Skeletal muscle tissue (tissue), 4 donors: ENCODE data around the gene RPS6KB1. TPM values are rescaled to one million over a fixed set of nuclear protein-coding genes. Genes with fewer than 3 reads are reported as not detected.
"Not testable (repeated sequence)": the region's sequence is repeated elsewhere in the genome, so short reads cannot be mapped to it uniquely, and the experiment has no call there.

Experiments
- H3K27ac ChIP-seq: one replicate; pipeline ENCODE4 v1.7.0; 2013; ENCODE audit warnings: mild to moderate bottlenecking, low read depth, low read length, inconsistent platforms
- H3K27me3 ChIP-seq, 3 donors: one replicate each; pipeline ENCODE4 v1.7.0; 2013; ENCODE audit warnings: low read length in 3 of 3; ENCODE audit not compliant: control insufficient read depth in 3 of 3, insufficient read depth in 3 of 3
- H3K36me3 ChIP-seq, 3 donors: one replicate each; pipeline ENCODE4 v1.7.0; 2013; ENCODE audit warnings: low read length in 3 of 3; ENCODE audit not compliant: control insufficient read depth in 3 of 3, insufficient read depth in 3 of 3
- H3K4me1 ChIP-seq, 3 donors: one replicate each; pipeline ENCODE4 v1.7.0; 2013; ENCODE audit warnings: low read length in 3 of 3, mild to moderate bottlenecking in 3 of 3; ENCODE audit not compliant: control insufficient read depth in 3 of 3, insufficient read depth in 3 of 3
- H3K4me3 ChIP-seq, 3 donors: one replicate each; pipeline ENCODE4 v1.7.0; 2013; ENCODE audit warnings: low read length in 3 of 3
- H3K9ac ChIP-seq, 3 donors: one replicate each; pipeline ENCODE4 v1.7.0; 2013; ENCODE audit warnings: low read length in 3 of 3, mild to moderate bottlenecking in 3 of 3, moderate library complexity in 2 of 3, low read depth in 1 of 3
- H3K9me3 ChIP-seq, 3 donors: one replicate each; pipeline ENCODE4 v1.7.0; 2013; ENCODE audit warnings: low read length in 3 of 3; ENCODE audit not compliant: control insufficient read depth in 3 of 3
- total RNA-seq: library from RNA; depleted of rRNA; stranded (reverse); fragments of >200 nt; gene quantifications from one replicate; pipeline ENCODE4 v1.2.3, GENCODE V29; 2014
- donor health status: Osteomylitis.

Gene RPS6KB1
- total RNA-seq, 1 donor from 2014 or later: 36.5 TPM

- H3K27ac ChIP-seq: peak overlapping the region; percentile 96
These were observed 534 bp upstream of the RPS6KB1 start for GRCh38 chr17:59892251-59892923.

GRCh38 chr17:59893676-59894100 lies 767 bp downstream of the RPS6KB1 start:
- Histone ChIP-seq H3K4me3 (peak overlapping the region; percentile 80 to 90 (median 89)), H3K9ac (peak overlapping the region; percentile 96 to 99 (median 99)), H3K36me3 (peaks cover 0 to 7% (median 4%) of the 10 kb centered on the region in 3 donors), H3K27ac (peak overlapping the region; percentile 96), H3K27me3 (no peaks in the 10 kb centered on the region), H3K9me3 (no peaks in the 10 kb centered on the region), H3K4me1 (peaks cover 11 to 17% (median 14%) of the 10 kb centered on the region in 3 donors)

More at GRCh38 chr17:59892251-59892923, 534 bp upstream of the RPS6KB1 start:
- peak overlapping the region; percentile 80 to 90 (median 89) for H3K4me3 ChIP-seq
- H3K9me3 ChIP-seq: no peaks in the 10 kb centered on the region
- peak overlapping the region; percentile 96 to 99 (median 99) for H3K9ac ChIP-seq
- no peaks in the 10 kb centered on the region for H3K27me3 ChIP-seq
- H3K4me1 ChIP-seq: peaks cover 9 to 17% (median 14%) of the 10 kb centered on the region in 3 donors
- H3K36me3 ChIP-seq: peaks cover 0 to 9% (median 9%) of the 10 kb centered on the region in 3 donors

DNA sequence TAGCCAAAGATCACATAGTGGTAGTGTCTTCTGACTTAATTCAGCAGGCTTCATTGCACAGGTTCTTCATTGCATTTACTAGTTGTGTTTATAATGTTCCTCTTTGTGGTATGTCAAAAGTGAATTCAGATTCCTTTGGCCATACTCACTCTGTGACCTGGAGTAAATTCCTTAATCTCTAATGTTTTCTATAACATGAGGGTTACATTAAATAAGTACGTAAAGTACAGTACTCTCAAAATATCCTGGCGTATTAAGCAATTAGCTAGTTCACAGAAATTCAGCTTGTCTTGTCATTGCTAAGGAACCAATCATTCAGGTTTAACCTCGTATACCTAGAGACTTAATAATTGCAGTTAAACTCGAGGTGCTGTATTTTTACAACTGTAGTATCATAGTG lies 4.2 kb downstream of the RPS6KB1 start:
- H3K9ac ChIP-seq: no peak overlapping the region
- H3K27me3 ChIP-seq: no peaks in the 10 kb centered on the region
- H3K9me3 ChIP-seq: no peaks in the 10 kb centered on the region
- H3K4me3 ChIP-seq: no peak overlapping the region
- H3K36me3 ChIP-seq: no peaks in the 10 kb centered on the region
- H3K4me1 ChIP-seq: peaks cover 8 to 14% (median 13%) of the 10 kb centered on the region in 3 donors
- no peak overlapping the region for H3K27ac ChIP-seq

DNA sequence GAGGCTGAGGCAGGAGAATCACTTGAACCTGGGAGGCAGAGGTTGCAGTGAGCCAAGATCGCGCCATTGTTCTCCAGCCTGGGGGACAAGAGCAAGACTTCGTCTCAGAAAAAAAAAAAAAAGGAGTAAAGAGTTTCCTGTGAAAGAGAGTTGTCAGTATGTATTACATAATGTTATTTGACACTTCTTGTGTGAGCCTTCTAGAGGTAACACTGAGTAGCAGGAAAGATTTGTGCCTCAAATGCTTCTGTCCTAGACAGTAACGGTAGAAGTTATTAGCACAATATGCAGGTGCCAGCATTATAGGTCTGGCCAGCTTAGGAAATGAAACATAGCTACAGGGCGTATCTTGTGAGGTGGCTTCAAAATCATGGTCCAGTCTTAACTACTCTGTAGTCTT lies 6.2 kb downstream of the RPS6KB1 start:
- H3K36me3 ChIP-seq: no peaks in the 10 kb centered on the region
- peaks cover 6 to 10% (median 9%) of the 10 kb centered on the region in 3 donors for H3K4me1 ChIP-seq
- H3K4me3 ChIP-seq: no peak overlapping the region
- H3K9me3 ChIP-seq: no peaks in the 10 kb centered on the region
- no peak overlapping the region for H3K9ac ChIP-seq
- H3K27ac ChIP-seq: no peak overlapping the region
- H3K27me3 ChIP-seq: no peaks in the 10 kb centered on the region

- Histone ChIP-seq H3K9ac (no peak overlapping the region), H3K27me3 (no peaks in the 10 kb centered on the region), H3K36me3 (no peaks in the 10 kb centered on the region), H3K4me3 (no peak overlapping the region), H3K27ac (no peak overlapping the region), H3K4me1 (peaks cover 0 to 9% (median 2%) of the 10 kb centered on the region in 3 donors), H3K9me3 (no peaks in the 10 kb centered on the region)
These were observed 8.7 kb downstream of the RPS6KB1 start for GRCh38 chr17:59901604-59902003.

DNA sequence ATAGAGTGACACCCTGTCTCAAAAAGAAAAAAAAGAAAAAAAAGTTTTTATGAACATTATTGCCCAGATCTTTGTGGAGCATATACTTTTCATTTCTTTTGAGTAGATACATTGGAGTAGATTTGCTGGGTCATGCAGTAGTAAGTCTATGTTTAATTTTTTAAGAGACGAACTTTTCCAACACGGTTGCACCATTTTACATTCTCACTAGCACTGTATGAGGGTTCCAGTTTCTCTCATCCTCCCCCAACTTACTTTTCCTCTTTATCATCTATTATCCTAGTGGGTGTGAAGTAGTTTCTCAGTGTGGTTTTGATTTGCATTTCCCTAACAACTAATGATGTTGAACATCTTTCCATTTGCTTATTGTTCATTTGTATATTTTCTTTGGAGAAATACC lies 10.5 kb downstream of the RPS6KB1 start:
- Histone ChIP-seq H3K9me3 (no peaks in the 10 kb centered on the region), H3K4me1 (peaks cover 0 to 5% (median 2%) of the 10 kb centered on the region in 3 donors), H3K9ac (no peak overlapping the region), H3K4me3 (no peak overlapping the region), H3K36me3 (no peaks in the 10 kb centered on the region), H3K27me3 (no peaks in the 10 kb centered on the region), H3K27ac (no peak overlapping the region)

- H3K36me3 ChIP-seq: peaks cover 3 to 6% (median 4%) of the 10 kb centered on the region in 3 donors
These were observed 14.5 kb downstream of the RPS6KB1 start for GRCh38 chr17:59907467-59907866.

DNA sequence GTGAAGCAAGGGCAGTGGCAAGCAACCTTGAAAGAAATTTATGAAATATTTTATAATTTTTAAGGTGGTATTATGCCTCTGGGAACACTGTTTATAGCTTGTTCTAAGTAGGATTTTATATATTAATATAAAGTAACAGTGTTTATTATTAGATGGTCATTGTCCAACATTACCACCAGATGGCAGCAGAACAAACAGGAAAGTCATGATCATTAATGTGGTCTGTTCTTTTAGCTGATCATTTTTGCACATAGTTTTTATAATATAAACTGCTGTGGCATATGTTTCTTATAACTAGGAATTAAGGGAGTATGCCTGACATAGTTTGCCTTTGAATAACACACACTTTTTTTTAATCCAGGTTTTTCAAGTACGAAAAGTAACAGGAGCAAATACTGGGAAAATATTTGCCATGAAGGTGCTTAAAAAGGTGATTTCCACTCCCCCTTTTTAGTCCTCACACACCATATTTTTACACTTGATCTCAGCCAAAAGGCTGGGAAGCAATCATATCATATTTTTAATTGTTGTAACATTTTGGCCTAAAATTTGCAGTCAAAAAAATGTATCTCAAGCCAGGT lies 21.4 kb downstream of the RPS6KB1 start:
- H3K9me3 ChIP-seq: no peaks in the 10 kb centered on the region
- H3K4me1 ChIP-seq: no peaks in the 10 kb centered on the region
- H3K36me3 ChIP-seq: peaks cover 23 to 30% (median 29%) of the 10 kb centered on the region in 3 donors
- no peak overlapping the region for H3K27ac ChIP-seq
- H3K9ac ChIP-seq: peak overlapping the region in 1 of 3 donors; percentile 43
- H3K4me3 ChIP-seq: no peak overlapping the region
- H3K27me3 ChIP-seq: no peaks in the 10 kb centered on the region

More at GRCh38 chr17:59907467-59907866, 14.5 kb downstream of the RPS6KB1 start:
- H3K4me1 ChIP-seq: no peaks in the 10 kb centered on the region
- no peaks in the 10 kb centered on the region for H3K27me3 ChIP-seq
- H3K4me3 ChIP-seq: no peak overlapping the region
- no peak overlapping the region for H3K27ac ChIP-seq
- no peak overlapping the region for H3K9ac ChIP-seq
- H3K9me3 ChIP-seq: no peaks in the 10 kb centered on the region

DNA sequence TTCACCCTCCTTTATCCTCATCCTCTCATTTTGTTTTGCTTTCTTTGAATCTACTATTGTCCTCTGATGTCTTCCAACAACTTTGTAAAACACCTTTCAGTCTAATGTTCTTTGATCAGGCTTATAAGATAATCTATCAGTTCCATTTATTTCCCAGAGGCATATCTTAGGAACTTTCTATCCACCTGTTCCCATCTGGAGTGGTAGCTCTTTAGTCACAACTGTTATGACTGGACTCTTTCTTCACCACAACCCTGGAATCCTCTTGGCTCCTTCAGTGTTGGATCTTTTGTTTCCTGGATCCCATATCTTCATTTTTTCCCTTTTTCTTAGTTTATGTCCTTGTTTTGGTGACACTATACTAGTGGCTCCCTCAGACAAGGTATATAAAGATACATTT lies 23.5 kb downstream of the RPS6KB1 start:
- Histone ChIP-seq H3K27ac (no peak overlapping the region), H3K9me3 (no peaks in the 10 kb centered on the region), H3K4me3 (no peak overlapping the region), H3K27me3 (no peaks in the 10 kb centered on the region), H3K4me1 (no peaks in the 10 kb centered on the region), H3K9ac (no peak overlapping the region), H3K36me3 (peaks cover 24 to 42% (median 31%) of the 10 kb centered on the region in 3 donors)

DNA sequence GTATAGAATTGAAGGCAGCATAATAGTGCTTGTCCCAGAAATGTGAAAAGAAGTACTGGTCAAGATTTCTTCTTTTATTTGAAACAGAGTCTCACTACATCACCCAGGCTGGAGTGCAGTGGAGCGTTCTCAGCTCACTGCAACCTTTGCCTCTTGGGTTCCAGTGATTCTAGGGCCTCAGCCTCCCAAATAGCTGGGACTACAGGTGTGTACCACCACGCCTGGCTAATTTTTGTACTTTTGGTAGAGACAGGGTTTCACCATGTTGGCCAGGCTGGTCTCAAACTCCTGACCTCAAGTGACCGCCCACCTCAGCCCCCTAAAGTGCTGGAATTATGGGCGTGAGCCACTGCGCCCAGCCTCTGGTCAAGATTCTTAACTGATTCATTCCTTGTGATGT lies 27.7 kb downstream of the RPS6KB1 start:
- H3K27ac ChIP-seq, H3K4me3 ChIP-seq, H3K9ac ChIP-seq, H3K4me1 ChIP-seq, H3K27me3 ChIP-seq, H3K9me3 ChIP-seq: not testable (repeated sequence)
- H3K36me3 ChIP-seq: peaks cover 10 to 24% (median 21%) of the 10 kb centered on the region in 3 donors
